GM12865 (cell line): Measurements from ENCODE around the gene HCRTR2.
A peak's percentile ranks its signal among the peaks of the same experiment; 100 is the strongest.
"Not testable (repeated sequence)": the region's sequence is repeated elsewhere in the genome, so short reads cannot be mapped to it uniquely, and the experiment has no call there.

ENCODE experiments used
- DNase-seq: peaks from one replicate; pipeline ENCODE4 v3.0.0; 2010; ENCODE audit warnings: low read depth
- H3K4me3 ChIP-seq: 2 replicates; pipeline ENCODE4 v1.5.1; 2011; ENCODE audit warnings: mild to moderate bottlenecking, low read depth, low read length, control low read depth
- CTCF ChIP-seq: IDR thresholded peaks from 2 replicates; pipeline ENCODE4 v1.5.1; 2011; ENCODE audit warnings: low read length, control low read depth, low read depth, inconsistent platforms; ENCODE audit not compliant: insufficient read depth; ENCODE audit errors: missing control alignments

HCRTR2 gene

GRCh38 chr6:55282115-55282514 is 107.8 kb downstream of the HCRTR2 start:
- TF ChIP-seq CTCF, result no peak
- DNase-seq, result no peak

GRCh38 chr6:55286824-55287223 is 112.5 kb downstream of the HCRTR2 start:
- no peak overlapping the region for H3K4me3 ChIP-seq
- no peak for DNase-seq
- no peak for TF ChIP-seq CTCF

More at GRCh38 chr6:55282115-55282514, 107.8 kb downstream of the HCRTR2 start:
- no peak overlapping the region for H3K4me3 ChIP-seq

- no peak overlapping the region for H3K4me3 ChIP-seq
These were observed 116.4 kb downstream of the HCRTR2 start for GRCh38 chr6:55290736-55291135.

GRCh38 chr6:55293116-55293515 is 118.8 kb downstream of the HCRTR2 start:
- no peak overlapping the region for H3K4me3 ChIP-seq
- peak; percentile 25 for DNase-seq
- peak; percentile 23 for TF ChIP-seq CTCF

More at GRCh38 chr6:55290736-55291135, 116.4 kb downstream of the HCRTR2 start:
- DNase-seq, result no peak
- TF ChIP-seq CTCF, result no peak

GRCh38 chr6:55297214-55297613 is 122.9 kb downstream of the HCRTR2 start:
- DNase-seq, H3K4me3 ChIP-seq: not testable (repeated sequence)

- no peak for TF ChIP-seq CTCF
- no peak for DNase-seq
- H3K4me3 ChIP-seq, result no peak overlapping the region
These were observed 125.1 kb downstream of the HCRTR2 start for GRCh38 chr6:55299286-55299985.

GRCh38 chr6:55304747-55305146 is 130.4 kb downstream of the HCRTR2 start:
- no peak for TF ChIP-seq CTCF
- DNase-seq, result no peak
- no peak overlapping the region for H3K4me3 ChIP-seq
